HepG2 (cell line): ENCODE data around the gene SDR42E2. TPM values are rescaled to one million over a fixed set of nuclear protein-coding genes. Genes with fewer than 3 reads are reported as not detected.

Experiments used
- ATAC-seq: fragments of 200-7000 bp; cut with Tn5 transposase; 3 replicates; pipeline ENCODE4 v1.9.1; 2020; ENCODE audit warnings: mild to moderate bottlenecking, moderate library complexity
- BruUV-seq: library from RNA; stranded (reverse); fragments of 400-500 nt; replicated peaks from 2 replicates; lab custom pipeline; 2021; lab: Mats Ljungman, UMichigan
- CTCF ChIA-PET: fragments of 300-600 bp; formaldehyde crosslinking; extraction: SDS; loops from one replicate; lab custom pipeline; 2021; ENCODE audit warnings: low total read pairs, inconsistent platforms, low intra/inter-chr PET ratio; lab: Yijun Ruan, JAX
- POLR2A ChIA-PET: fragments of 350-600 bp; sonication (Branson Sonifier 250); formaldehyde crosslinking; loops from one replicate; lab custom pipeline; 2020; ENCODE audit warnings: antibody characterized with exemption, inconsistent platforms; lab: Yijun Ruan, JAX
- DNase-seq: peaks from one replicate; pipeline ENCODE4 v3.0.0-alpha.2; 2015; ENCODE audit warnings: low spot score
- FAIRE-seq: peaks from 3 replicates; lab custom pipeline; 2011; peaks lifted over from hg19 to GRCh38; lab: Jason Lieb, UNC
- H2AFZ ChIP-seq: one replicate; pipeline ENCODE4 v1.6.1; 2011; ENCODE audit warnings: low read length, inconsistent platforms
- H3K27ac ChIP-seq: fragments of 300-600 bp; 3 replicates; pipeline ENCODE4 v1.8.0; 2011; ENCODE audit warnings: mixed run types, mild to moderate bottlenecking, mixed read lengths, low read length, inconsistent platforms; ENCODE audit not compliant: insufficient read depth; ENCODE audit errors: extremely low read length
- H3K27me3 ChIP-seq, 2 experiments: fragments of 200-600 bp in 1 of 2; 2 replicates in 1 of 2; 3 replicates in 1 of 2; pipeline versions ENCODE4 v1.6.0 to v1.8.0; 2011; ENCODE audit warnings: low read length in 2 of 2, mild to moderate bottlenecking in 2 of 2, moderate library complexity in 2 of 2, inconsistent platforms in 1 of 2; ENCODE audit not compliant: insufficient read depth in 2 of 2, control insufficient read depth in 1 of 2
- H3K36me3 ChIP-seq, 2 experiments: fragments of 200-600 bp in 1 of 2; replicated peaks in 1 of 2; 2 replicates in 1 of 2; 3 replicates in 1 of 2; pipeline versions ENCODE4 v1.5.1 to v1.8.0; 2011; ENCODE audit warnings: low read length in 2 of 2, inconsistent platforms in 1 of 2; ENCODE audit not compliant: insufficient read depth in 2 of 2, control insufficient read depth in 1 of 2
- H3K4me1 ChIP-seq: 2 replicates; pipeline ENCODE4 v1.5.1; 2012; ENCODE audit warnings: low read length, inconsistent platforms; ENCODE audit not compliant: insufficient read depth
- H3K4me2 ChIP-seq: 2 replicates; pipeline ENCODE4 v1.6.0; 2011; ENCODE audit warnings: low read depth, low read length, inconsistent platforms
- H3K4me3 ChIP-seq, 3 experiments: fragments of 200-600 bp in 1 of 3; sonication (generic), shearing (Covaris generic) in 1 of 3; replicated peaks in 1 of 3; 2 replicates each; pipeline ENCODE4 v1.5.1; 2011 to 2016; ENCODE audit warnings: low read length in 3 of 3, inconsistent platforms in 2 of 3, low read depth in 2 of 3, mild to moderate bottlenecking in 2 of 3, control low read depth in 1 of 3, mixed read lengths in 1 of 3; ENCODE audit not compliant: insufficient read depth in 1 of 3
- H3K79me2 ChIP-seq: one replicate; pipeline ENCODE4 v1.6.1; 2011; ENCODE audit warnings: low read length, inconsistent platforms; ENCODE audit not compliant: insufficient read depth
- H3K9ac ChIP-seq: 2 replicates; pipeline ENCODE4 v1.6.0; 2011; ENCODE audit warnings: mild to moderate bottlenecking, low read depth, low read length, inconsistent platforms; ENCODE audit not compliant: insufficient read depth
- H3K9me3 ChIP-seq: 2 replicates; pipeline ENCODE4 v1.5.1; 2012; ENCODE audit warnings: mild to moderate bottlenecking, low read length
- H4K20me1 ChIP-seq: 2 replicates; pipeline ENCODE4 v1.6.0; 2011; ENCODE audit warnings: inconsistent platforms, mild to moderate bottlenecking, low read length, moderate library complexity; ENCODE audit not compliant: insufficient read depth
- ARID4A ChIP-seq: sonication (generic); formaldehyde crosslinking; IDR thresholded peaks from 2 replicates; pipeline ENCODE4 v1.5.0; 2020; ENCODE audit warnings: mild to moderate bottlenecking, missing genetic modification reagents, borderline replicate concordance
- PAXIP1 ChIP-seq: sonication (generic); formaldehyde crosslinking; conservative IDR thresholded peaks from 2 replicates; pipeline ENCODE4 v1.4.0; 2020; ENCODE audit warnings: mild to moderate bottlenecking, missing genetic modification reagents, moderate library complexity
- ZMYM4 ChIP-seq: sonication (generic); formaldehyde crosslinking; IDR thresholded peaks from 2 replicates; pipeline ENCODE4 v1.8.1; 2023; ENCODE audit warnings: mild to moderate bottlenecking, missing genetic modification reagents
- ZNF513 ChIP-seq: sonication (generic); formaldehyde crosslinking; conservative IDR thresholded peaks from 2 replicates; pipeline ENCODE4 v1.5.0; 2020; ENCODE audit warnings: missing genetic modification reagents
- ZNF709 ChIP-seq: sonication (generic); formaldehyde crosslinking; IDR thresholded peaks from 2 replicates; pipeline ENCODE4 v1.5.0; 2020; ENCODE audit warnings: mild to moderate bottlenecking, missing genetic modification reagents
- whole genome bisulfite sequencing: methylation state at CpG from one replicate; pipeline ENCODE4 v1.1.6; 2017; ENCODE audit warnings: low lambda C conversion rate; 5-methylcytosine and 5-hydroxymethylcytosine counted together
- in situ Hi-C: cut with HindIII; loops from 2 replicates; pipeline ENCODE4 v1.10.0; 2017; ENCODE audit warnings: low pct_unique_long_range_greater_than_20kb; ENCODE audit not compliant: extremely low pct_ligation_motif_present
- intact Hi-C: fragments of 100-400 bp; cut with micrococcal nuclease; formaldehyde crosslinking; loops from one replicate; pipeline ENCODE4 v1.10.0; 2022; ENCODE audit not compliant: unreplicated experiment
- polyA plus RNA-seq, 8 experiments: library from polyadenylated mRNA; depleted of rRNA in 3 of 8; stranded (reverse) in 7 of 8; unstranded in 1 of 8; fragments of >200 nt; fragmentation: Illumina TruSeq in 4 of 8; extraction: Trizol in 4 of 8; gene quantifications; 2 replicates each; pipeline versions ENCODE4 v1.2.1 to v1.2.3, GENCODE V29; 2011 to 2016; ENCODE audit warnings: low read depth in 4 of 8, missing spikeins in 1 of 8, mixed read lengths in 1 of 8; ENCODE audit not compliant: insufficient read depth in 1 of 8
- total RNA-seq, 5 experiments: library from RNA; depleted of rRNA; stranded (reverse); fragments of >200 nt; fragmentation: Illumina TruSeq; extraction: Trizol; gene quantifications; 2 replicates each; pipeline ENCODE4 v1.2.3, GENCODE V29; 2016; ENCODE audit warnings: low read depth in 1 of 5
- TF ChIP-seq, protein P1 (sequence below): sonication (generic); formaldehyde crosslinking; IDR thresholded peaks from 2 replicates; pipeline ENCODE4 v1.8.0; 2023; ENCODE audit warnings: mild to moderate bottlenecking, missing genetic modification reagents
- TF ChIP-seq, protein P2 (sequence below), 2 experiments: sonication (generic) in 1 of 2; formaldehyde crosslinking in 1 of 2; IDR thresholded peaks; 2 replicates each; pipeline versions ENCODE4 v1.4.0 to v1.6.1; 2016 to 2020; ENCODE audit warnings: borderline replicate concordance in 1 of 2, low read depth in 1 of 2, mild to moderate bottlenecking in 1 of 2, missing genetic modification reagents in 1 of 2

The SDR42E2 gene
- total and polyA plus RNA-seq, 2 of the 13 experiments (the other 11 are each of a cell fraction or from before 2014, with no cell fraction given), result 0.05 to 0.11 TPM

GRCh38 chr16:22233037-22233372 is 70.7 kb downstream of the SDR42E2 start:
- Histone ChIP-seq H3K9me3 (no peaks in the 10 kb centered on the region), H3K4me2 (peak overlapping the region; percentile 64), H3K79me2 (peaks cover 2% of the 10 kb centered on the region), H3K4me3 (no peak overlapping the region), H4K20me1 (no peaks in the 10 kb centered on the region), H3K27ac (peak overlapping the region; percentile 81), H3K4me1 (peaks cover 18% of the 10 kb centered on the region), H2AFZ (no peak overlapping the region), H3K9ac (no peak overlapping the region), H3K36me3 (peaks cover 14 to 38% of the 10 kb centered on the region in 2 experiments), H3K27me3 (no peaks in the 10 kb centered on the region)
- DNase-seq, result no peak
- intact Hi-C loops (loop anchor here (2.0 to 10.0 kb wide), 2 partner anchors 34 to 52 kb away; no protein-coding TSS in a partner anchor), in situ Hi-C loops (no loop called here)
- 68% methylated on average over 6 of the region's 6 CpGs for WGBS
- ChIA-PET POLR2A (interaction anchor here (0.7 to 1.7 kb wide), 6 partner anchors 10 to 27 kb away, joined by 3 to 6 read pairs (median 4); partner anchors contain the start of gene EEF2K), CTCF (no interaction called here)
- ATAC-seq, result no peak
- BruUV-seq, result no TSS peak
- no peak for FAIRE-seq
- TF ChIP-seq, protein P1, sequence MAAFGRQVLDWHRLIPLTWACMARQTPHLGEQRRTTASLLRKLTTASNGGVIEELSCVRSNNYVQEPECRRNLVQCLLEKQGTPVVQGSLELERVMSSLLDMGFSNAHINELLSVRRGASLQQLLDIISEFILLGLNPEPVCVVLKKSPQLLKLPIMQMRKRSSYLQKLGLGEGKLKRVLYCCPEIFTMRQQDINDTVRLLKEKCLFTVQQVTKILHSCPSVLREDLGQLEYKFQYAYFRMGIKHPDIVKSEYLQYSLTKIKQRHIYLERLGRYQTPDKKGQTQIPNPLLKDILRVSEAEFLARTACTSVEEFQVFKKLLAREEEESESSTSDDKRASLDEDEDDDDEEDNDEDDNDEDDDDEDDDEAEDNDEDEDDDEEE (CRISPR knock-in tag), result 0 out of 2 replicates have a peak, but pooled peaks have one; percentile 29
- TF ChIP-seq ZNF709 (CRISPR knock-in tag), result no peak
- no peak for TF ChIP-seq ZNF513
- TF ChIP-seq ARID4A (CRISPR knock-in tag), result peak; percentile 8; the same call in 1 of the 2 replicates
- peak; percentile 3; the same call in 1 of the 2 replicates for TF ChIP-seq ZMYM4
- TF ChIP-seq, protein P2, sequence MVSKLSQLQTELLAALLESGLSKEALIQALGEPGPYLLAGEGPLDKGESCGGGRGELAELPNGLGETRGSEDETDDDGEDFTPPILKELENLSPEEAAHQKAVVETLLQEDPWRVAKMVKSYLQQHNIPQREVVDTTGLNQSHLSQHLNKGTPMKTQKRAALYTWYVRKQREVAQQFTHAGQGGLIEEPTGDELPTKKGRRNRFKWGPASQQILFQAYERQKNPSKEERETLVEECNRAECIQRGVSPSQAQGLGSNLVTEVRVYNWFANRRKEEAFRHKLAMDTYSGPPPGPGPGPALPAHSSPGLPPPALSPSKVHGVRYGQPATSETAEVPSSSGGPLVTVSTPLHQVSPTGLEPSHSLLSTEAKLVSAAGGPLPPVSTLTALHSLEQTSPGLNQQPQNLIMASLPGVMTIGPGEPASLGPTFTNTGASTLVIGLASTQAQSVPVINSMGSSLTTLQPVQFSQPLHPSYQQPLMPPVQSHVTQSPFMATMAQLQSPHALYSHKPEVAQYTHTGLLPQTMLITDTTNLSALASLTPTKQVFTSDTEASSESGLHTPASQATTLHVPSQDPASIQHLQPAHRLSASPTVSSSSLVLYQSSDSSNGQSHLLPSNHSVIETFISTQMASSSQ (IDR thresholded peaks at IDR 0.05; ENCODE audit: low read depth), result 0 out of 2 replicates have a peak, but pooled peaks have one; percentile 2
- TF ChIP-seq, protein P2 (CRISPR knock-in tag; IDR thresholded peaks at IDR 0.05; ENCODE audit: borderline replicate concordance), result no peak
- 0 out of 2 replicates have a peak, but pooled peaks have one; percentile 2 for TF ChIP-seq PAXIP1 (CRISPR knock-in tag)
